Neural cell (in vitro differentiated cells): ENCODE results near the gene NRL. TPM values are rescaled to one million over a fixed set of nuclear protein-coding genes. Genes with fewer than 3 reads are reported as not detected.
"Not testable (repeated sequence)": the region's sequence is repeated elsewhere in the genome, so short reads cannot be mapped to it uniquely, and the experiment has no call there.

Source experiments
- H2AFZ ChIP-seq: fragments of 200-600, 300-800 bp; sonication (generic), shearing (Covaris generic); 2 replicates; pipeline ENCODE4 v1.6.0; 2014; ENCODE audit warnings: low read depth, mild to moderate bottlenecking, antibody characterized with exemption, low read length, moderate library complexity
- H3F3A ChIP-seq: fragments of 200-600 bp; shearing (Covaris generic); 2 replicates; pipeline ENCODE4 v1.6.1; 2016; ENCODE audit warnings: mild to moderate bottlenecking, moderate library complexity, mixed read lengths, antibody characterized with exemption, low read length; ENCODE audit not compliant: insufficient read depth, poor library complexity, severe bottlenecking
- H3K27ac ChIP-seq: fragments of 200-600, 300-800 bp; sonication (generic), shearing (Covaris generic); 2 replicates; pipeline ENCODE4 v1.5.1; 2014; ENCODE audit warnings: mild to moderate bottlenecking, low read length, moderate library complexity
- H3K27me3 ChIP-seq: fragments of 300-800, 200-600 bp; sonication (generic), shearing (Covaris generic); 2 replicates; pipeline ENCODE4 v1.6.0; 2014; ENCODE audit warnings: mild to moderate bottlenecking, low read depth, low read length, moderate library complexity; ENCODE audit not compliant: insufficient read depth
- H3K36me3 ChIP-seq: fragments of 300-800, 200-600 bp; sonication (generic), shearing (Covaris generic); 2 replicates; pipeline ENCODE4 v1.5.1; 2014; ENCODE audit warnings: mild to moderate bottlenecking, antibody characterized with exemption, low read length, moderate library complexity; ENCODE audit not compliant: insufficient read depth
- H3K4me2 ChIP-seq: fragments of 300-800, 200-600 bp; sonication (generic), shearing (Covaris generic); 2 replicates; pipeline ENCODE4 v1.6.0; 2014; ENCODE audit warnings: mild to moderate bottlenecking, low read length
- H3K4me3 ChIP-seq: fragments of 300-800, 200-600 bp; sonication (generic), shearing (Covaris generic); 2 replicates; pipeline ENCODE4 v1.5.1; 2014; ENCODE audit warnings: mild to moderate bottlenecking, low read length, moderate library complexity
- H3K79me2 ChIP-seq: fragments of 200-600 bp; shearing (Covaris generic); replicated peaks from 2 replicates; pipeline ENCODE4 v1.6.0; 2014; ENCODE audit warnings: mild to moderate bottlenecking, low read length, moderate library complexity; ENCODE audit not compliant: insufficient read depth
- H3K9ac ChIP-seq: fragments of 300-800, 200-600 bp; sonication (generic), shearing (Covaris generic); 2 replicates; pipeline ENCODE4 v1.6.1; 2016; ENCODE audit warnings: mild to moderate bottlenecking, low read length, mixed read lengths
- H3K9me2 ChIP-seq: fragments of 200-600 bp; shearing (Covaris generic); 2 replicates; pipeline ENCODE4 v1.6.1; 2016; ENCODE audit warnings: mild to moderate bottlenecking, low read length, mixed read lengths; ENCODE audit not compliant: insufficient read depth
- H3K9me3 ChIP-seq: fragments of 200-600, 300-800 bp; sonication (generic), shearing (Covaris generic); 2 replicates; pipeline ENCODE4 v1.6.1; 2016; ENCODE audit warnings: mild to moderate bottlenecking, mixed run types, low read length, moderate library complexity, mixed read lengths
- H4K20me1 ChIP-seq: fragments of 200-600 bp; shearing (Covaris generic); 2 replicates; pipeline ENCODE4 v1.6.1; 2016; ENCODE audit warnings: mild to moderate bottlenecking, mixed run types; ENCODE audit not compliant: insufficient read depth
- EP300 ChIP-seq: fragments of 450-650 bp; conservative IDR thresholded peaks from 2 replicates; pipeline ENCODE4 v1.6.1; 2014; ENCODE audit warnings: antibody characterized with exemption, mild to moderate bottlenecking, moderate library complexity; ENCODE audit not compliant: poor library complexity, severe bottlenecking
- EZH2 ChIP-seq: fragments of 200-600, 300-800 bp; shearing (Covaris generic), sonication (generic); IDR thresholded peaks from 2 replicates; pipeline ENCODE4 v1.6.1; 2014; ENCODE audit warnings: antibody characterized with exemption, low read length, borderline replicate concordance, mild to moderate bottlenecking; ENCODE audit not compliant: insufficient read depth, poor library complexity, severe bottlenecking
- MXI1 ChIP-seq: fragments of 450-650 bp; conservative IDR thresholded peaks from 2 replicates; pipeline ENCODE4 v1.6.1; 2014; ENCODE audit warnings: antibody characterized with exemption, mild to moderate bottlenecking; ENCODE audit not compliant: poor library complexity, severe bottlenecking
- POLR2AphosphoS5 ChIP-seq: IDR thresholded peaks from 2 replicates; pipeline ENCODE4 v1.6.1; 2012
- RAD21 ChIP-seq: fragments of 450-650 bp; conservative IDR thresholded peaks from 2 replicates; pipeline ENCODE4 v1.6.1; 2014; ENCODE audit warnings: antibody characterized with exemption, mild to moderate bottlenecking, moderate library complexity
- REST ChIP-seq: IDR thresholded peaks from 2 replicates; pipeline ENCODE4 v1.6.1; 2012; ENCODE audit warnings: borderline replicate concordance
- SMC3 ChIP-seq: fragments of 450-650 bp; conservative IDR thresholded peaks from 2 replicates; pipeline ENCODE4 v1.6.1; 2014; ENCODE audit warnings: antibody characterized with exemption, mild to moderate bottlenecking, moderate library complexity; ENCODE audit not compliant: poor library complexity
- TAF1 ChIP-seq: IDR thresholded peaks from 2 replicates; pipeline ENCODE4 v1.6.1; 2012; ENCODE audit warnings: low read depth
- polyA plus RNA-seq: library from polyadenylated mRNA; depleted of rRNA; stranded (reverse); fragments of >200 nt; gene quantifications from 2 replicates; pipeline ENCODE4 v1.2.3, GENCODE V29; 2014
- TF ChIP-seq, protein P1 (sequence below): fragments of 450-650 bp; IDR thresholded peaks from 2 replicates; pipeline ENCODE4 v1.5.1; 2014; ENCODE audit warnings: antibody characterized with exemption, mild to moderate bottlenecking, moderate library complexity; ENCODE audit not compliant: poor library complexity, severe bottlenecking

The NRL gene
- polyA plus RNA-seq, 1 donor from 2014 or later, result 9.5 TPM

DNA sequence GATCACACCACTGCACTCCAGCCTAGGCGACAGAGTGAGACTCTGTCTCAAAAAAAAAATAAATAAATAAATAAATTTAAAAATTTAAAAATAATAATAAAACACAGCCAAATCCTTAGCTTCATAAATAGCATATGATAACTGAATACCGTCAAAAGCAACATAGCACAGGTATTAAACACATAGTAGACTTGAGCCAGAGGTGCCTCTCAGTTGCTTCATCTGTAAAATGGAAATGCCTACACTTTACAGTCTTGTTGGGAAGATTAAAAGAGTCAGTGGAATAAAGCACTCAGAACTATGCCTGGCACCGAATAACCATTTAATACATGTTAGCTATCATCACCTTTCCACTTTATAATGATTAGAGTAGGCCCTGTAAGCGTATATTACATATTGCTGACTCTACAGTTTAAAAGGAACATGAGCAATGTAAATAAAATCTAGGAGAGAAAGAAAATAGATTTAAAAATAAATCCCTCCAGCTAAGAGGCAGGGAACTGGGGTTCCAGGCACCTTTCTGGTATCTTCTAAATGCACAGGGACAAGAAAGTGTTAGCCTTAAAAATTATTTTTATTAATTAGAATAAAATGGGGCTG lies 8.0 kb downstream of the NRL start:
- no peaks in the 10 kb centered on the region for H3K36me3 ChIP-seq
- no peak for TF ChIP-seq REST
- no peak for TF ChIP-seq TAF1
- no peak for TF ChIP-seq POLR2AphosphoS5
- TF ChIP-seq MXI1, result no peak
- TF ChIP-seq RAD21, result no peak
- TF ChIP-seq, protein P1, sequence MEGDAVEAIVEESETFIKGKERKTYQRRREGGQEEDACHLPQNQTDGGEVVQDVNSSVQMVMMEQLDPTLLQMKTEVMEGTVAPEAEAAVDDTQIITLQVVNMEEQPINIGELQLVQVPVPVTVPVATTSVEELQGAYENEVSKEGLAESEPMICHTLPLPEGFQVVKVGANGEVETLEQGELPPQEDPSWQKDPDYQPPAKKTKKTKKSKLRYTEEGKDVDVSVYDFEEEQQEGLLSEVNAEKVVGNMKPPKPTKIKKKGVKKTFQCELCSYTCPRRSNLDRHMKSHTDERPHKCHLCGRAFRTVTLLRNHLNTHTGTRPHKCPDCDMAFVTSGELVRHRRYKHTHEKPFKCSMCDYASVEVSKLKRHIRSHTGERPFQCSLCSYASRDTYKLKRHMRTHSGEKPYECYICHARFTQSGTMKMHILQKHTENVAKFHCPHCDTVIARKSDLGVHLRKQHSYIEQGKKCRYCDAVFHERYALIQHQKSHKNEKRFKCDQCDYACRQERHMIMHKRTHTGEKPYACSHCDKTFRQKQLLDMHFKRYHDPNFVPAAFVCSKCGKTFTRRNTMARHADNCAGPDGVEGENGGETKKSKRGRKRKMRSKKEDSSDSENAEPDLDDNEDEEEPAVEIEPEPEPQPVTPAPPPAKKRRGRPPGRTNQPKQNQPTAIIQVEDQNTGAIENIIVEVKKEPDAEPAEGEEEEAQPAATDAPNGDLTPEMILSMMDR, result no peak
- no peak for TF ChIP-seq EZH2
- no peak for TF ChIP-seq EP300
- TF ChIP-seq SMC3, result no peak

DNA sequence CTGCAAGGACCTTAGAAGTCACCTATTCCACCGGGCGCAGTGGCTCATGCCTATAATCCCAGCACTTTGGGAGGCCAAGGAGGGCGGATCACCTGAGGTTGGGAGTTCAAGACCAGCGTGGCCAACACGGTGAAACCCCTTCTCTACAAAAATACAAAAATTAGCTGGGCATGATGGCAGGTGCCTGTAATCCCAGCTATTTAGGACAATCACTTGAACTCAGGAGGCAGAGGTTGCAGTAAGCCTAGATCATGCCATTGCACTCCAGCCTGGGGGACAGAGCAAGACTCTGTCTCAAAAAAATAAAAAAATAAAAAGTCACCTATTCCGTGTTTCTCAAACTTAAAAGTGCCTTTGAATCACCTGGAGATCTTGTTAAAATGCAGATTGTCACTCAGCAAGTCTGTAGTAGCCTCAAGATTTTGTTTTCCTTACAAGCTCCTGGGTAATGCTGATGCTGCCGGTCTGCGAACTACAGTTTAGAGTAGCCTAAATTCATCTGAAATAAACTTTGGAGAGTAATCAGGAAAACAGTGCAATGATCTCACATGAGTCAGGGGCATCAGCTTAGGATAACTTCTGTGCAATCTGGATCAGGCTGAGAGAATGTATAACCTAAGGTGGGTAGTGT lies 9.0 kb downstream of the NRL start:
- not testable (repeated sequence) for H3F3A ChIP-seq, H3K9me3 ChIP-seq, H3K36me3 ChIP-seq, H3K27ac ChIP-seq, H3K27me3 ChIP-seq, H3K9me2 ChIP-seq, H2AFZ ChIP-seq, H3K9ac ChIP-seq, H3K79me2 ChIP-seq, H3K4me3 ChIP-seq, H3K4me2 ChIP-seq, H4K20me1 ChIP-seq

More for the DNA sequence above, 8.0 kb downstream of the NRL start:
- Histone ChIP-seq H3K4me3 (no peak overlapping the region), H3K79me2 (no peaks in the 10 kb centered on the region), H3K9me2 (no peaks in the 10 kb centered on the region), H3K27ac (no peak overlapping the region), H2AFZ (no peak overlapping the region), H3K9me3 (no peaks in the 10 kb centered on the region), H3K4me2 (no peak overlapping the region), H3F3A (no peaks in the 10 kb centered on the region), H3K27me3 (no peaks in the 10 kb centered on the region), H3K9ac (no peak overlapping the region), H4K20me1 (no peaks in the 10 kb centered on the region)

GRCh38 chr14:24103451-24103850 lies 11.3 kb downstream of the NRL start:
- no peak overlapping the region for H3K4me2 ChIP-seq
- TF ChIP-seq, protein P1, result no peak
- TF ChIP-seq TAF1 (no peak), REST (no peak), EP300 (no peak), POLR2AphosphoS5 (no peak), SMC3 (no peak), EZH2 (no peak), RAD21 (no peak), MXI1 (no peak)
- no peaks in the 10 kb centered on the region for H3K27me3 ChIP-seq
- no peak overlapping the region for H3K27ac ChIP-seq
- no peak overlapping the region for H2AFZ ChIP-seq
- H3K9ac ChIP-seq, result no peak overlapping the region
- no peaks in the 10 kb centered on the region for H3K79me2 ChIP-seq
- H3K9me2 ChIP-seq, result no peaks in the 10 kb centered on the region
- H3K36me3 ChIP-seq, result no peaks in the 10 kb centered on the region
- H3F3A ChIP-seq, result no peaks in the 10 kb centered on the region
- H4K20me1 ChIP-seq, result no peaks in the 10 kb centered on the region
- no peaks in the 10 kb centered on the region for H3K9me3 ChIP-seq
- no peak overlapping the region for H3K4me3 ChIP-seq
